Neuronal stem cell (in vitro differentiated cells): Measurements from ENCODE around the gene VGLL2.

Source experiments
- DNase-seq: peaks from one replicate; pipeline ENCODE4 v3.0.0-alpha.2; 2013; ENCODE audit warnings: low spot score
- H2AFZ ChIP-seq: one replicate; pipeline ENCODE4 v1.6.1; 2013; ENCODE audit warnings: mild to moderate bottlenecking, low read length, inconsistent platforms
- H2AK5ac ChIP-seq: 2 replicates; pipeline ENCODE4 v1.6.1; 2013; ENCODE audit warnings: low read depth, mild to moderate bottlenecking, inconsistent platforms, low read length, moderate library complexity, mixed read lengths
- H2BK120ac ChIP-seq: 2 replicates; pipeline ENCODE4 v1.6.1; 2013; ENCODE audit warnings: low read depth, mild to moderate bottlenecking, inconsistent platforms, low read length, moderate library complexity, mixed read lengths
- H2BK12ac ChIP-seq: one replicate; pipeline ENCODE4 v1.6.1; 2013; ENCODE audit warnings: low read length, inconsistent platforms
- H2BK15ac ChIP-seq: 2 replicates; pipeline ENCODE4 v1.6.1; 2013; ENCODE audit warnings: mild to moderate bottlenecking, low read length, inconsistent platforms, mixed read lengths
- H2BK5ac ChIP-seq: one replicate; pipeline ENCODE4 v1.6.1; 2013; ENCODE audit warnings: inconsistent platforms, mild to moderate bottlenecking, low read length, moderate library complexity
- H3K14ac ChIP-seq: one replicate; pipeline ENCODE4 v1.6.1; 2013; ENCODE audit warnings: low read length, inconsistent platforms
- H3K18ac ChIP-seq: 2 replicates; pipeline ENCODE4 v1.6.1; 2013; ENCODE audit warnings: low read length, inconsistent platforms
- H3K23ac ChIP-seq: 2 replicates; pipeline ENCODE4 v1.6.1; 2013; ENCODE audit warnings: low read depth, mild to moderate bottlenecking, mixed read lengths, low read length, inconsistent platforms; ENCODE audit not compliant: poor library complexity
- H3K27ac ChIP-seq: replicated peaks from 3 replicates; pipeline ENCODE4 v1.5.1; 2013; ENCODE audit warnings: low read length, inconsistent platforms
- H3K27me3 ChIP-seq, 3 experiments: 2 replicates each; pipeline ENCODE4 v1.6.1; 2013; ENCODE audit warnings: low read length in 3 of 3, mild to moderate bottlenecking in 2 of 3, inconsistent platforms in 1 of 3, low read depth in 1 of 3, mixed read lengths in 1 of 3, moderate library complexity in 1 of 3; ENCODE audit not compliant: control insufficient read depth in 3 of 3, insufficient read depth in 3 of 3
- H3K36me3 ChIP-seq, 2 donors: replicated peaks in 1 of 2; 2 replicates each; pipeline ENCODE4 v1.6.1; 2013; ENCODE audit warnings: low read length in 2 of 2; ENCODE audit not compliant: control insufficient read depth in 2 of 2, insufficient read depth in 2 of 2
- H3K4ac ChIP-seq: 2 replicates; pipeline ENCODE4 v1.6.1; 2013; ENCODE audit warnings: inconsistent platforms, mild to moderate bottlenecking, low read length, moderate library complexity
- H3K4me1 ChIP-seq, 2 donors: 1 replicate in 1 of 2; 2 replicates in 1 of 2; pipeline ENCODE4 v1.6.1; 2013; ENCODE audit warnings: low read length in 2 of 2, low read depth in 1 of 2; ENCODE audit not compliant: control insufficient read depth in 2 of 2, insufficient read depth in 1 of 2
- H3K4me2 ChIP-seq: one replicate; pipeline ENCODE4 v1.6.1; 2013; ENCODE audit warnings: mild to moderate bottlenecking, low read length, inconsistent platforms; ENCODE audit not compliant: insufficient read depth, poor library complexity, severe bottlenecking
- H3K4me3 ChIP-seq, 2 donors: 2 replicates each; pipeline ENCODE4 v1.5.1; 2013; ENCODE audit warnings: low read length in 2 of 2, mild to moderate bottlenecking in 2 of 2, inconsistent platforms in 1 of 2, moderate library complexity in 1 of 2
- H3K79me1 ChIP-seq: one replicate; pipeline ENCODE4 v1.6.1; 2013; ENCODE audit warnings: low read depth, mild to moderate bottlenecking, inconsistent platforms, low read length, moderate library complexity
- H3K9ac ChIP-seq: one replicate; pipeline ENCODE4 v1.6.1; 2013; ENCODE audit warnings: mild to moderate bottlenecking, low read depth, low read length, inconsistent platforms; ENCODE audit not compliant: poor library complexity
- H3K9me3 ChIP-seq, 2 donors: replicated peaks in 1 of 2; 2 replicates each; pipeline versions ENCODE3 to v1.6.1; 2013; ENCODE audit warnings: low read length in 2 of 2, mild to moderate bottlenecking in 2 of 2, inconsistent platforms in 1 of 2, low read depth in 1 of 2, mixed read lengths in 1 of 2, moderate library complexity in 1 of 2; ENCODE audit not compliant: control insufficient read depth in 2 of 2, insufficient read depth in 1 of 2
- H4K8ac ChIP-seq: one replicate; pipeline ENCODE4 v1.6.1; 2013; ENCODE audit warnings: low read depth, mild to moderate bottlenecking, inconsistent platforms, low read length, moderate library complexity
- H4K91ac ChIP-seq: one replicate; pipeline ENCODE4 v1.6.1; 2013; ENCODE audit warnings: low read length, low read depth, mild to moderate bottlenecking, inconsistent platforms; ENCODE audit not compliant: poor library complexity
- WGBS, 2 donors: extraction: QIAGEN DNeasy Blood & Tissue Kit; methylation state at CpG; one replicate each; pipeline ENCODE4 v1.1.7; 2013; ENCODE audit warnings: missing lambda C conversion rate in 2 of 2, mixed read lengths in 1 of 2; ENCODE audit not compliant: insufficient read length in 2 of 2, insufficient replicate concordance in 1 of 2; ENCODE audit errors: extremely low coverage in 2 of 2; 5-methylcytosine and 5-hydroxymethylcytosine counted together

Gene VGLL2

GRCh38 chr6:117275711-117276110, 10.4 kb downstream of the VGLL2 start:
- Histone ChIP-seq H2BK5ac (no peak overlapping the region), H3K27me3 (peaks cover 3 to 59% (median 13%) of the 10 kb centered on the region in 3 experiments), H3K23ac (no peak overlapping the region), H3K9ac (no peak overlapping the region), H3K4me2 (no peak overlapping the region), H3K18ac (no peak overlapping the region), H3K36me3 (no peaks in the 10 kb centered on the region), H3K79me1 (no peaks in the 10 kb centered on the region), H3K14ac (no peak overlapping the region), H2AK5ac (no peak overlapping the region), H4K8ac (no peak overlapping the region), H2AFZ (no peak overlapping the region), H2BK15ac (no peak overlapping the region), H3K4me3 (no peak overlapping the region), H4K91ac (no peak overlapping the region), H2BK12ac (no peak overlapping the region), H3K4ac (no peak overlapping the region), H3K27ac (no peak overlapping the region), H2BK120ac (no peak overlapping the region), H3K4me1 (peaks cover 0 to 4% of the 10 kb centered on the region in 2 donors), H3K9me3 (no peaks in the 10 kb centered on the region)
- WGBS, 2 donors, result no CpG with 5 or more reads among the region's 5 CpGs
- DNase-seq, result no peak

- Histone ChIP-seq H3K23ac (no peak overlapping the region), H3K14ac (no peak overlapping the region), H4K8ac (no peak overlapping the region), H3K27me3 (peaks cover 0 to 47% (median 7%) of the 10 kb centered on the region in 3 experiments), H3K79me1 (no peaks in the 10 kb centered on the region), H2AFZ (no peak overlapping the region), H3K9ac (no peak overlapping the region), H3K4me1 (peaks cover 0 to 2% of the 10 kb centered on the region in 2 donors), H3K18ac (no peak overlapping the region), H3K4ac (no peak overlapping the region), H4K91ac (no peak overlapping the region), H3K27ac (no peak overlapping the region), H3K4me3 (no peak overlapping the region), H3K9me3 (no peaks in the 10 kb centered on the region), H2BK15ac (no peak overlapping the region), H3K36me3 (no peaks in the 10 kb centered on the region), H2BK12ac (no peak overlapping the region), H2BK120ac (no peak overlapping the region), H3K4me2 (no peak overlapping the region), H2AK5ac (no peak overlapping the region), H2BK5ac (no peak overlapping the region)
- DNase-seq, result no peak
- WGBS, 2 donors, result no CpG with 5 or more reads among the region's 10 CpGs
These were observed 11.5 kb downstream of the VGLL2 start for GRCh38 chr6:117276778-117277316.

GRCh38 chr6:117280922-117281321, 15.6 kb downstream of the VGLL2 start:
- Histone ChIP-seq H3K4me1 (no peaks in the 10 kb centered on the region), H2AFZ (no peak overlapping the region), H3K27ac (no peak overlapping the region), H3K18ac (no peak overlapping the region), H3K14ac (no peak overlapping the region), H2BK12ac (no peak overlapping the region), H3K79me1 (no peaks in the 10 kb centered on the region), H2BK15ac (no peak overlapping the region), H2BK120ac (no peak overlapping the region), H3K36me3 (no peaks in the 10 kb centered on the region), H3K4me2 (no peak overlapping the region), H4K8ac (no peak overlapping the region), H3K4me3 (no peak overlapping the region), H3K9ac (no peak overlapping the region), H3K23ac (no peak overlapping the region), H2BK5ac (no peak overlapping the region), H3K9me3 (no peaks in the 10 kb centered on the region), H3K27me3 (peaks cover 0 to 8% (median 0%) of the 10 kb centered on the region in 3 experiments), H2AK5ac (no peak overlapping the region), H3K4ac (no peak overlapping the region), H4K91ac (no peak overlapping the region)
- DNase-seq, result no peak
- WGBS, 2 donors, result no CpG with 5 or more reads among the region's 3 CpGs

GRCh38 chr6:117288083-117288715, 22.8 kb downstream of the VGLL2 start:
- H4K91ac ChIP-seq, result no peak overlapping the region
- no CpG with 5 or more reads among the region's 3 CpGs for WGBS, 2 donors
- no peak overlapping the region for H3K4me2 ChIP-seq
- no peak overlapping the region for H3K9ac ChIP-seq
- H3K23ac ChIP-seq, result no peak overlapping the region
- no peaks in the 10 kb centered on the region for H3K27me3 ChIP-seq
- H3K4me1 ChIP-seq, result no peaks in the 10 kb centered on the region
- no peak for DNase-seq
- H2BK15ac ChIP-seq, result no peak overlapping the region
- H2AFZ ChIP-seq, result no peak overlapping the region
- H3K4ac ChIP-seq, result no peak overlapping the region
- H4K8ac ChIP-seq, result no peak overlapping the region
- H3K14ac ChIP-seq, result no peak overlapping the region
- no peaks in the 10 kb centered on the region for H3K79me1 ChIP-seq
- H2BK12ac ChIP-seq, result no peak overlapping the region
- H2AK5ac ChIP-seq, result no peak overlapping the region
- no peak overlapping the region for H3K18ac ChIP-seq
- H3K9me3 ChIP-seq, result no peaks in the 10 kb centered on the region
- H3K27ac ChIP-seq, result no peak overlapping the region
- H3K36me3 ChIP-seq, result no peaks in the 10 kb centered on the region
- no peak overlapping the region for H2BK5ac ChIP-seq
- H3K4me3 ChIP-seq, result no peak overlapping the region
- H2BK120ac ChIP-seq, result no peak overlapping the region
